K562 (cell line): ENCODE measurements around the gene BCL2L1. TPM values are rescaled to one million over a fixed set of nuclear protein-coding genes. Genes with fewer than 3 reads are reported as not detected.
A peak's percentile ranks its signal among the peaks of the same experiment; 100 is the strongest.

Source experiments
- BRD4 ChIP-seq: fragments of 200-600 bp; sonication (generic); IDR thresholded peaks from 2 replicates; pipeline ENCODE4 v1.6.1; 2017; ENCODE audit warnings: inconsistent platforms
- CBX1 ChIP-seq: sonication (generic); IDR thresholded peaks from 2 replicates; pipeline ENCODE4 v1.6.1; 2016; ENCODE audit warnings: antibody characterized with exemption, low read depth, mild to moderate bottlenecking
- CHD7 ChIP-seq: fragments of 200-600 bp; sonication (generic); IDR thresholded peaks from one replicate; pipeline ENCODE4 v1.6.1; 2012; ENCODE audit warnings: mild to moderate bottlenecking, low read depth, low read length, inconsistent platforms
- CXXC5 ChIP-seq: fragments of 250-450 bp; sonication (Bioruptor Pico); IDR thresholded peaks from 2 replicates; pipeline ENCODE4 v1.8.0; 2022; ENCODE audit warnings: inconsistent platforms, mild to moderate bottlenecking, moderate library complexity
- GATAD2B ChIP-seq: fragments of 450-650 bp; IDR thresholded peaks from 2 replicates; pipeline ENCODE4 v1.6.1; 2017; ENCODE audit warnings: mild to moderate bottlenecking, borderline replicate concordance
- HSF4 ChIP-seq: fragments of 250-450 bp; sonication (Bioruptor Pico); IDR thresholded peaks from 2 replicates; pipeline ENCODE4 v2.1.2; 2022; ENCODE audit warnings: mild to moderate bottlenecking, moderate library complexity, borderline replicate concordance
- MAZ ChIP-seq, 2 experiments: fragments of 450-650 bp in 1 of 2; sonication (generic) in 1 of 2; formaldehyde crosslinking; IDR thresholded peaks in 1 of 2; conservative IDR thresholded peaks in 1 of 2; 2 replicates each; pipeline versions ENCODE4 v1.4.0 to v1.5.0; 2020; ENCODE audit warnings: mild to moderate bottlenecking in 1 of 2, missing genetic modification reagents in 1 of 2
- PREB ChIP-seq: sonication (generic); formaldehyde crosslinking; IDR thresholded peaks from 2 replicates; pipeline ENCODE4 v1.8.1; 2023; ENCODE audit warnings: mild to moderate bottlenecking, missing genetic modification reagents
- TAF1 ChIP-seq: IDR thresholded peaks from 2 replicates; pipeline ENCODE4 v1.6.1; 2011; ENCODE audit warnings: mild to moderate bottlenecking, low read length, moderate library complexity; ENCODE audit not compliant: insufficient read depth, control insufficient read depth, severe bottlenecking; ENCODE audit errors: extremely low read depth
- YY1 ChIP-seq, 3 experiments: IDR thresholded peaks; 2 replicates each; pipeline ENCODE4 v1.6.1; 2011; ENCODE audit warnings: low read length in 2 of 3, mild to moderate bottlenecking in 2 of 3, moderate library complexity in 2 of 3, borderline replicate concordance in 1 of 3, control low read depth in 1 of 3, low read depth in 1 of 3; ENCODE audit not compliant: insufficient read depth in 3 of 3, insufficient replicate concordance in 2 of 3, control insufficient read depth in 1 of 3, insufficient read length in 1 of 3; ENCODE audit errors: extremely low read depth in 1 of 3
- ZNF75A ChIP-seq: fragments of 450-650 bp; formaldehyde crosslinking; IDR thresholded peaks from 2 replicates; pipeline ENCODE4 v1.4.0; 2020; ENCODE audit warnings: mild to moderate bottlenecking
- polyA plus RNA-seq, 8 experiments: library from polyadenylated mRNA; depleted of rRNA in 4 of 8; stranded (reverse) in 5 of 8; unstranded in 3 of 8; fragments of >200 nt; fragmentation: Nextera tagmentation in 2 of 8; fragmentation: Illumina TruSeq in 1 of 8; extraction: Ambion mirVana in 2 of 8; extraction: Trizol in 1 of 8; gene quantifications; 2 replicates each; pipeline versions ENCODE4 v1.2.1 to v1.2.3, GENCODE V29; 2011 to 2014; ENCODE audit warnings: inconsistent platforms in 1 of 8, missing spikeins in 1 of 8
- total RNA-seq, 7 experiments: library from RNA; depleted of rRNA in 6 of 7; stranded (reverse); fragments of >200 nt in 6 of 7; fragmentation: Illumina TruSeq in 2 of 7; extraction: Trizol in 2 of 7; gene quantifications; 2 replicates each; pipeline versions ENCODE4 v1.2.1 to v1.2.3, GENCODE V29; 2011 to 2021; ENCODE audit warnings: low replicate concordance in 1 of 7

The BCL2L1 gene
- total and polyA plus RNA-seq, 9 of the 15 experiments (the other 6 are each of a cell fraction or from before 2014, with no cell fraction given): 3.3 to 182 (median 120) TPM

DNA sequence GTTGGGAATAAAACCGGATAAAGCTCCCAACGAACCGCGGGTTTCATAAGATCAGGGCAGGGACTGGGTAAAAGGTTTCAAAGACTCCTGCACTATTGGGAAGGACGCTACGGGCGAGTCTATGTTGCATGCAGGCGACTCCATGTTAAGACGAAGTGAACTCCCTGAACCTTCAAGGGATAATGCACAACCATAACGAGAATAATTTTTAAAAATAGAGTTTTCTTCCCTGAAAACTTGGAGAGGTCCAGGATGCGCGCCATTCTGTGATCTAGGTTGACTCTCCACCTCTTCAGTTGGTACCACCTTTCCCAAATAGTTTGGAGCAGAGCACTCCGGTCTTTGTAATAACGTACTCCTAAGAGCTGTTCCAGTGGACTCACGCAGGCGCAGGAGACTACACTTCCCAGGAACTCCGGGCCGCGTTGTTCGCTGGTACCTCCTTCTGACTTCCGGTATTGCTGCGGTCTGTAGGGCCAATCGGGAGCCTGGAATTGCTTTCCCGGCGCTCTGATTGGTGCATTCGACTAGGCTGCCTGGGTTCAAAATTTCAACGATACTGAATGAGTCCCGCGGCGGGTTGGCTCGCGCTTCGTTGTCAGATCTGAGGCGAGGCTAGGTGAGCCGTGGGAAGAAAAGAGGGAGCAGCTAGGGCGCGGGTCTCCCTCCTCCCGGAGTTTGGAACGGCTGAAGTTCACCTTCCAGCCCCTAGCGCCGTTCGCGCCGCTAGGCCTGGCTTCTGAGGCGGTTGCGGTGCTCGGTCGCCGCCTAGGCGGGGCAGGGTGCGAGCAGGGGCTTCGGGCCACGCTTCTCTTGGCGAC lies 16.3 kb upstream of the BCL2L1 start, which contains the start of gene TPX2 (continued):
- TF ChIP-seq GATAD2B (peak; percentile 46; the same call in 1 of the 2 replicates), PREB (CRISPR knock-in tag) (peak; percentile 27; the same call in 1 of the 2 replicates), HSF4 (CRISPR knock-in tag) (no peak), CBX1 (0 out of 2 replicates have a peak, but pooled peaks have one; percentile 31), CXXC5 (CRISPR knock-in tag) (peak; percentile 87), ZNF75A (CRISPR knock-in tag) (no peak), TAF1 (peak; percentile 57), YY1 (IDR thresholded peaks at IDR 0.05; ENCODE audit: borderline replicate concordance in 1 of 3, control insufficient read depth in 1 of 3, extremely low read depth in 1 of 3, insufficient read depth in 3 of 3, insufficient read length in 1 of 3, insufficient replicate concordance in 2 of 3, low read depth in 1 of 3, low read length in 2 of 3) (peak in 1 of 3 experiments; percentile 75), MAZ (CRISPR knock-in tag; conservative IDR thresholded peaks at IDR 0.05 in 1 of 2, IDR thresholded peaks at IDR 0.05 in 1 of 2) (peak in 1 of 2 experiments; percentile 75; a peak in 2 of 4 replicates), BRD4 (0 out of 2 replicates have a peak, but pooled peaks have one; percentile 52), CHD7 (no peak)
